ENCODE measurements around the gene NCCRP1.
"Not testable (repeated sequence)": the region's sequence is repeated elsewhere in the genome, so short reads cannot be mapped to it uniquely, and the experiment has no call there.

Gene NCCRP1

GRCh38 chr19:39209196-39209595, 12.4 kb downstream of the NCCRP1 start:
- DNase-seq (ENCODE audit: low spot score): no peak
- CTCF ChIA-PET: no interaction called here
- H3K27ac ChIP-seq: no peak overlapping the region
- no peak for TF ChIP-seq CTCF (conservative IDR thresholded peaks at IDR 0.05; ENCODE audit: low read depth)
- POLR2A ChIA-PET (ENCODE audit: low non-redundant PET): no interaction called here

DNA sequence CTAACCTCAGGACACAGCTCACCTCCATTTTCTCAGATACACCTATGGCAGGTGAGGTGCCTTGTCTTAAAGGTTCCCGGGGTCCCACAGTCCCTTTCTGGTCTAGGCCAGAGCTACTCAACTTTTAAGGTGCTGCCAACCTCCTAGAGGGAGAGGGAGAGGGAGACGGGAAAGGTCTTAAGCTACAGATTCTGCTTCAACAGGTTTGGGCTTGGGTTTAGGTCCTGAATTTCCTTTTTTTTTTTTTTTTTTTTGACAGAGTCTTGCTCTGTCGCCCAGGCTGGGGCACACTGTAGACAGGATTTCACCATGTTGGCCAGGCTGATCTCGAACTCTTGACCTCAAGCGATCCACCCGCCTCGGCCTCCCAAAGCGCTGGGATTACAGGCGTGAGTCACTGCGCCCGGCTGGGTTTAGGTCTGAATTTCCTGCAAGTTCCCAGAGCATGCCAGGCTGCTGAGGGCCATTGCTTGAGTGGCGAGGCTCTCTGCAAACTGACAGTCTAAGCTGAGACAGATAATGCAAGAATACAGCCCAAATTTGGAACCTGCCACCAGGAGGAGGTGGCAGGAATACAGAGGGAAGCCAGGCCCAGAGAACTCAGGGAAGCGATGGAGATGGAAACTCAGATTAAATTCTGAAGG, 15.1 kb downstream of the NCCRP1 start:
- no peak overlapping the region for H3K27ac ChIP-seq
- CTCF ChIA-PET: interaction anchor here (0.6 to 0.7 kb wide), 3 partner anchors 45 to 116 kb away, joined by 3 read pairs; no protein-coding TSS in a partner anchor
- DNase-seq (ENCODE audit: low spot score): no peak
- POLR2A ChIA-PET (ENCODE audit: low non-redundant PET): interaction anchor here (0.6 kb wide), 1 partner anchor 200 kb away, joined by 3 read pairs; no protein-coding TSS in a partner anchor
- TF ChIP-seq CTCF (conservative IDR thresholded peaks at IDR 0.05; ENCODE audit: low read depth): no peak

DNA sequence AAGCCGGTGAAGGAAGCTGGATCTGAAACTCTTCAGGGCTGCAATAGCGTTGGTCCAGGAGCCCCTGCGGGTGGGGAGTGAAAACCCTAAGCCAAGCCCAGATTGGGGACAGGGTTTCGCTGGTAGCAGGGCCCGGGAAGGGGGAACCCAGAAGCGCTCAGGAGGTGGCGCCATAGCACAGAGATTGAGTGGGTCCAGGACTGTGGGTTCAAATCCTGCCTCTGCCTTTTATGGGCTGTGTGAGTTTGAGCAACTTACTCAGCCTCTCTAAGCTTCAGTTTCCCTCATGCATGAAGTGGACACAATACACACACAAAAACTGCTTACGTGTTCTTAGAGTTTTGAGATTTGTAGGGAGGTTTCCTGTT, 15.6 kb downstream of the NCCRP1 start:
- ChIA-PET POLR2A (ENCODE audit: low non-redundant PET) (no interaction called here), CTCF (interaction anchor here (0.6 kb wide), 1 partner anchor 90 kb away, joined by 3 read pairs; no protein-coding TSS in a partner anchor)
- DNase-seq (ENCODE audit: low spot score): no peak
- TF ChIP-seq CTCF (conservative IDR thresholded peaks at IDR 0.05; ENCODE audit: low read depth): no peak; the same call in 1 of the 2 replicates
- H3K27ac ChIP-seq: no peak overlapping the region

DNA sequence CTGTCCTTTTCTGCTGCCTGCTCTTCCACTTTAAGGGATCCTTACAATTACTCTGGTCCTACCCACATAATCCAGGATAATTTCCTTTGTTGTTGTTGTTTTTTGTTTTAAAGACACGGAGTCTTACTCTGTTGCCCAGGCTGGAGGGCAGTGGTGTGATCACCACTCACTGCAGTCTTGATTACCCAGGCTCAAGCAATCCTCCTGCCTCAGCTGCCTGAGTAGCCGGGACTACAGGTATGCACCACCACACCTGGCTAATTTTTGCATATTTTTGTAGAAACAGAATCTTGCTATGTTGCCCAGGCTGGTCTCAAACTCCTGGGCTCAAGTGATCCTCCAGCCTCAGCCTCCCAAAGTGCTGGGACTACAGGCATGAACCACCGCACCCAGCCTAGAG, 18.6 kb downstream of the NCCRP1 start:
- CTCF ChIA-PET: interaction anchor here (0.7 kb wide), 1 partner anchor 12 kb away, joined by 3 read pairs; no protein-coding TSS in a partner anchor
- DNase-seq (ENCODE audit: low spot score); POLR2A ChIA-PET (ENCODE audit: low non-redundant PET): not testable (repeated sequence)

DNA sequence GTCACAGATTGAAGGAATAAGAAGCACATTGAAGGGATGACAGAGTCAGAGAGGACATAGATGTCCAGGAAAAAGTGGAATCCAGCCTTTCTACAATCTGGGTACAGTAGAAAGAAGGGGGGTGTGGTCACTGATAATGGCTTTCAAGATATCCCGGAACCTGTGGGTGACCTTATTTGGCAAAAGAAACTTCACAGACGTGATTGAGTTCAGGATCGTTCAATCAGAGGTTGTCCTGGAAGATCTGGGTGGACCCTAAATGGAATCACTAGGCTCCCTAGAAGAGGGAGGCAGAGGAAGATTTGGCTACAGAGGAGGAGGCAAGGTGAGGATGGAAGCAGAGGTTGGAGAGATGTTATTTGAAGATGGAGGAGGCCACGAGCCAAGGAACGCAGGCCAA, 20.3 kb downstream of the NCCRP1 start:
- TF ChIP-seq CTCF (conservative IDR thresholded peaks at IDR 0.05; ENCODE audit: low read depth): no peak
- no peak for DNase-seq (ENCODE audit: low spot score)
- H3K27ac ChIP-seq: no peak overlapping the region
- ChIA-PET POLR2A (ENCODE audit: low non-redundant PET) (no interaction called here), CTCF (no interaction called here)

More for the DNA sequence above, 18.6 kb downstream of the NCCRP1 start:
- not testable (repeated sequence) for H3K27ac ChIP-seq

GRCh38 chr19:39218230-39219007, 21.7 kb downstream of the NCCRP1 start:
- no peak for DNase-seq (ENCODE audit: low spot score)
- H3K27ac ChIP-seq: no peak overlapping the region
- ChIA-PET CTCF (interaction anchor here (0.5 to 0.7 kb wide), 2 partner anchors 14 to 64 kb away, joined by 3 read pairs; no protein-coding TSS in a partner anchor), POLR2A (ENCODE audit: low non-redundant PET) (no interaction called here)
- no peak for TF ChIP-seq CTCF (conservative IDR thresholded peaks at IDR 0.05; ENCODE audit: low read depth)

- CTCF ChIA-PET; POLR2A ChIA-PET (ENCODE audit: low non-redundant PET); H3K27ac ChIP-seq; DNase-seq (ENCODE audit: low spot score): not testable (repeated sequence)
Observed at GRCh38 chr19:39219108-39219507, 22.3 kb downstream of the NCCRP1 start.

Data from RWPE1 (cell line).